Effector CD8-positive, alpha-beta T cell (primary cell): Measurements from ENCODE around the gene CCDC149.

Source experiments
- DNase-seq: peaks from one replicate; lab custom pipeline; 2025; lab: John Stamatoyannopoulos, UW
- total RNA-seq, 4 experiments: gene quantifications; one replicate each; lab custom pipeline; 2026; lab: John Stamatoyannopoulos, UW

The CCDC149 gene
- total RNA-seq: 0 to 0.09 (median 0) reads per million in 4 experiments

DNA sequence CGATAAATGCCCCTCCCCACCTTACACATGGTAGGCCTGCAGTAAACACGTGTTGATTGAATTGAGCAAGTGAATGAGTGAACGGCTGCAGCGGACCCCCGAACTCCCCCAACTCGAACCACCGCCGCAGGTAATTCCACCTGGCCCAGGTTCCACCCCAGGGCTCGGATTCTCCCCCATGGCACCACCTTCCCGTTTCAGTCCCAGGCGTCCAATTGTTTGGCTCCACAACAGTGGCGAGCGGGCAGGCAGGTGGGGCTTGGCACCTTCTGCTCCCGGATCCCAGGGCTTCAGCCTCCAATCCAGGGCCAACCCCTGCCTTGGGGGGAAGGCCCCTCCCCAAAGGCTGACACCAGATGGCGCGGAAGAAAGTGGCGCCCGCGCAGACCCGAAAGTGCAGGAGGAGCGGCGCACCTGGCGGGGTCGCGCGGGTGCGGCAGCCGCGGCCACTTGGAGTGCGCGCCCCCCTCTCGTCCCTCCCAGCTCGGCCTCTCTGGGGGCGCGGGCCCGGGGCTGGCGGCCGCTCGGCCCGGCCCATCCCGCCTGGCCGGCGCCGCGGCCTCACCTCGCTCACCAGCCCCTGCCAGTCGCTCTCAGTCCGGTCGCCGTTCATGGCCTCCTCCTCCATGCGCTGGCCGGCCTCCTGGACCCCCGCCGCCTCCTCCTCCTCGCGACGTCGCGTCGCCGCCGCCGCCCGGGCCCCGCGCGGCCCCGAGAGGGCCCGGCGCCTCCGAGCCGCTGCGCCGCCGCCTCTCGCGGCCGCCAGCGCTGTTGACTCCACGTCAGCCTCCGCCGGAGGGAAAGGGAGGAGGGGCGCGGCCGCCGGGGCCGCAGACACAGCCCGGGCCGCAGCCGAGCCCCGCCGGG lies at the start of gene CCDC149:
Gene CCDC149 (minus strand): TSS at position 791 of the 867 bp plus-strand sequence. CDS start 178 bp downstream, at position 613.
- no peak for DNase-seq

DNA sequence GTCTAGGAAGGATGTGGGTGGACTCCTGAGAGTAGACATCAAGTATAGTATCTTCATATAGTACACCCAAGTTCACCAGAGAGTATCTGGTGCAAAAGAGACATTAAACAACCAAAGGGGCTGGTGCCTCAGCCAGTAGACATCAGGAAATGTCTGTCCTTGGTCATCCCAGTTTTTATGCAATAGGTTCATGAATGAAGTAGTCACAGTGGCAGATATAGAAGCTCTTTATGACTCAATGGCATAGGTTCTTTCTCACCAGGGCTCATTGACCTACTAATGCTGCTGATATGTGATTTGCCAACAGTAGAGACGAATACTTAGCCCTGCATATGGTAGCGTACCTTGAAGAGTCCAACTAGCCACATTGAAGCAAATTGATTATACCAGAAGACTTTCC lies 45.0 kb upstream of the CCDC149 start:
- no peak for DNase-seq

DNA sequence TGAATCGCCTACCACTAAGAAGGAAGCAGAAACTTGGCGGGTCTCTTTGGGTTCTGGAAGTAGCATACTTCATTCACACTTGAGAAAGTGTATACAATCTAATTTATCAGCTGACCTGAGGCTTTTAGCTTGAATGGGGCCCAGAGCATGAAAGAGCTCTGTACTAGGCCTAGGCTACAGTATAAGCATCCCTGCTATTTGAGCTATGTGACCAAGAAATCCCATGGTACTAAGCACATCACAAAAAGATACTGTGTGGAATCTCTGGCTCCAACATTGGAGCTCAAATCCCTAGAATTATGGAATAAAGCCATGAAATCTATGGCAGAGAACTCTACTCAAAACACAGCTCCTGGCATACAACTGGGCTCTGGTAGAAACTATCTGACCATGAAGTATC lies 43.9 kb upstream of the CCDC149 start:
- no peak for DNase-seq

DNA sequence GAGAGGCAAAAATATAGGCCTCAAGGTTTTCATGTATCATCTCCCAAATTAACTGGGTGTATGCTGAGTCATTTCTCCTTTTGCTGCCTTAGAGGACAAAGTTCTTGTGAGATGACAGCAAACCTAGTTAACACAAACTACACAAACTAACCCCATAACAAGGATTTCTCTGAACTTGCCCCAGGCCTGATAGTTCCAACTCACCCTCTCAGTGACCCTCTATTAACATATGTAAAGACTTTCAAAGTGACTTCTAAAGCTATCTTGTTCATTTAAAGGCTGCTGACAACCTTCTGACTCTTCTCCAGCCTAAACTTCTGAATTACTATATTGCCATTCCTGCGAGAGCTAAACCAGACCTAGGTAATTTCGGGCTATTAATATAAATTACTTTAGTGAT lies 43.2 kb upstream of the CCDC149 start:
- no peak for DNase-seq

DNA sequence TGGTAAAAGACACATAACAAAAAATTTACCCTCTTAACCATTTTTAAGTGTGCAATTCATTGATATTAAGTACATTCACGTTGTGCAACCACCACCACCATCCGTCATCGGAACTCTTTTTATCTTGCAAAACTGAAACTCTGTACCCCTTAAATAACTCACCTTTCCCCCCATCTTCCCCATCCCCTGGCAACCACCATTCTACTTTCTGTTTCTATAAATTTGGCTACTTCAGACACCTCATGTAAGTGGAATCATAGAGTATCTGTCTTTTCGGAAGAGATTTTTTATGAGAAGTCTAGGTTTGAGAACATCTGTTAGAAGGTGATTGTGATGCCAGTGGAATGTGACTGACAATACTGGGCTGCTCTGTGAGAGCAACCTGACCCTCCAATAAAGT lies 39.8 kb upstream of the CCDC149 start:
- no peak for DNase-seq

DNA sequence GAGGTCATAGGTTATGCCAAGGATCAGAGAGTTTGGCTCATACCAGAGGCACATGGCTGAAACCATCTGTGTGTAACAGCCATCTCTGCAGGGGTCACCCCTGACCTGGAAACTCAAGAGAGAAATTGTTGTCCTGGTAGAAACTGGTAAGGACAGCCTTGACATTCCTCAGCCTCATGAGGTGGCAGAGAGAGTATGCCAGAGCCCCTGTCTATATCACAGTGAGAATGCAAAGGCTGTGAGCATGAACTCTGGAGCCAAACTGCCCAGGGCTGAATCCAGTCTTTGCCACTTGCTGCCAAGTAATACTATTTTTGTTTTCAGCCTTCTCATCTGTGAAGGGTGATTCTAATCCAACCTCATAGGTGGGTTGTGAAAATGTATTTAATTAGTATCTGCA lies 37.1 kb upstream of the CCDC149 start:
- DNase-seq: no peak

DNA sequence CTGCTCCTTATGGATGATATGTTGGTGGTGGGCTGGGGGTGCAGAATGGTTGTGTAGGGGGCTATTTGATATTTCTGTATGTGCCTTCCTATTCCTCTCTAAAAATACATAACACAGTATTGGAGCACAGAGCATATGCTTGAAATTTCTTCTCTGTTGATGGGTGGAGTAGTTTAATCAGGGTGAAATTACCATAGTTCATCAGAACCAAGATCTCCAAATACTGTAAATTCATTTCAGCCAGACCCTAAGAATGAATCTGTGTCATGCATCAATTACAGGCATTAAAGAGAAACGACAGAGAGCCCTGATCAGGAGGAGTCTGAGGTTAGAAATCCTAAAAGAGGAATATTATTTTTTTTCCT lies 25.1 kb upstream of the CCDC149 start:
- DNase-seq: no peak

DNA sequence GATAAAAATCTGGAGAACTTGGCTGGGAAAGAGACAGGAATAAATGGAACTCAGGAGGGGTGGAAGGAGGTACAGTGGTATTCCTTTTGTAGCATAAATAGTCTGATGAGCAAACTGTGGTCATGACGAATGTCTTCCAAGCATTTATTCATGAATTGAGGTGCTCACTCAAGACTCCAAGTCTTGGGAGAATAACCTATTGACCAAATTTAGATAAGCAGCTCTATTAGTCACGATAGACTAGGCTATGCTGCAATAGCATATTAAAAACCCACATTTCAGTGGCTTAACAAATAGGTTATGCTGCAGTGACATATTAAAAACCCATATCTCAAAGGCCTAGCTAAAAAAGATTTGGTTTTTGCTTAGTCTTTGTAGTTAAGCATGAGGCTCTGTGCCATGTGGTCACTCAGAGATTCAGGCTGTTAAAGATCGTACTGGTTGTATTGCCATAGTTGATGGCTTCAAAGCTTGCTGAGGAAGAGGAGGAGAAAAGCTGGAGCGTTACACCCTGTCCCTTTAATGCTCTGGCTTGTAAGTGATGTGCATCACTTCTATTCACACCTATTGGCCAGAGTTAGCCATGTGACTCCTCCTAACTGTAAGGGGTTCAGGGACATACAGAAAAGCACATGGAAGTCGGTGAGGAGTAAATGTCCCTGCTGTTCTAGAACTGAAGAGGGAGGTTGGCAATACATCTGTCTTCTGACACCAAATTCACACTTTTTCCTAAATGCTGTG lies 24.5 kb upstream of the CCDC149 start:
- DNase-seq: no peak

DNA sequence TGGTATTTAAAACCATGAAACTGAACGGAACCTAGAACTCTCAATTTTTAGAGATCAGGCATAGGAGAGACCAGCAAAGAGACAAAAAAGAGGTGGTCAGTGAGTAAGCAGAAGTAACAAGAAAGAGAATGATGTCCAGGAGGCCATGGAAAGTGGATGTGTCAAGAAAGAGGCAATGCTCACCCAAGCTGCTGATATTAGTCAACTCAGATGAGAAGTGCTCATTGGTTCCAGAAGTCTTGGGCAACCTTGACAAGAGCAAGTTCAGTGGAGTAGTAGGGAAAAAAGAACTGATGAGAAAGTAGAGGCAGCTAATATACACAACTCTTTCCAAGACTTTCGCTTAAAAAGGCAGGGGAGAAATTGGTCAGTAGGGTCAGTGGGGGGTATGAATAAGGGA lies 23.0 kb upstream of the CCDC149 start:
- no peak for DNase-seq

DNA sequence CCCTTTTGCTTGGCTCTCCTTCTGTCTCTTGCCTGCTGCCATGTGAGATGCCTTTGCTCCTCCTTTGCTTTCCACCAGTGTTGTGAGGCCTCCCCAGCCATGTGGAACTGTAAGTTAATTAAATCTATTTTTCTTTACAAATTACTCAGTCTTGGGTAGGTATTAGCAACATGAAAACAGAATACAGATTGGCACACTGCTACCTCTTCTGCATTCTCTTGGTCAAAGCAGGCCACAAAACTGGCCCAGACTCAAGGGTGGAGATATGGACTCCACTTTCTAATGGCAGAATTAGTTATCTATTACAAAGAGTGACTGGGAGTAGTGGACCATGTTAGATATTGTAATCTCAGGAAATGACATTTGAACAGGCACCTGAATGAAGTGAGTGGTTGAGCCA lies 21.5 kb upstream of the CCDC149 start:
- no peak for DNase-seq

DNA sequence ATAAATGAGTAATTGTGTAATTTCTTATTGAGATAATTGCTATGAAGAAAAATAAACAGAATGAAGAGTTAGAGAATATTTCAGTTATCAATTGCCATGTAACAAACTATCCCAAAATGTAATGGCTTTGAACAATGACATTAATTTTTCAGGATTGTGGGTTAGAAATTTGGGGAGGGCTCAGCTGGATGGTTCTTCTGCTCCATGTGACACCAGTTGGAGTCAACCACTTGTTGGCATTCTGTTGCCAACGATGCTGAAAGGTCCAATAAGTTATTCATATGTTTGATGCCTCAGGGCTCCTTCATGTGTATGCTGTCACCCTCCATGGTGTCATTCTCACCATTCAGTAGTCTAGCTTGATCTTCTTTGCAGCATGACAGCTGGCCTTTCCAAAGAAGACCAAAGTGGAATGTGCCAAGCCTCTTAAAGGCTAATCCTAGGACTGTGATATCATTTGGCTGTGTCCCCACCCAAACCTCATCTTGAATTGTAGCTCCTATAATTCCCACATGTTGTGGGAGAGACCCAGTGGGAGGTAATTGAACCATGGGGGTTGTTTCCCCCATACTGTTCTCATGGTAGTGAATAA lies 20.9 kb upstream of the CCDC149 start:
- no peak for DNase-seq

DNA sequence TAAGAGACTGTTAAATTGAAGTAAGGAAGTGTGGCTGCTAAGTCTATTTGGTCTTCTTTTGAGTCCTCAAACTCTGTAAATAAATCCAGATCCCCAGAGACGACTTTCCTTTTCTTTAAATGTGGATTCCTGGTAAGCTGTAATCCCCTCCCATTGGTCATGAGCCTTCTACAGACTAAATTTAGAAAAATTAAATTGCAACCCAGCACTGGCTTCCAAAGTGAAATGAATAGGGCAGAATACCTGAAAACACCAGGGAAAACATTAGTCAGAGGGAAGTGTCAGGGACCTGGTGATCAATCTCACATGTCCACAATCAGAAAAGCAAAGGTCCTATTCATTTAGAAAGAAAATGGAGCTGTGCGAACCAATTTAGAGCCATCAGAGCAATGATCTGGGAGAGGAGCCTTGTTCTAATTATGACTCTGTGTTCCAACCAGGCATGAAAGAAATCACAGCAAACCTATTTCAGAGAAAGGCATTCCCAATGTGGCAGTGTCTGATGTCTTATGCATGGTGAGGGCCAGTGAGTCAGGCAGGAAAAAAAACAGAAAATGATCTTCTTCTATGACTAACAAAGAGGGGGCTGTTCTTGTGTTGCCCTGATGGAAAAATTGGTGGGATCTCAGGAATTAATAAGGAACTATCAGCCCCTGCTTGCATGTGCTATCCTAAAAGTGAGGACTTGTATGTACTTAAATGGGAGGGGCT lies 19.8 kb upstream of the CCDC149 start:
- DNase-seq: no peak

DNA sequence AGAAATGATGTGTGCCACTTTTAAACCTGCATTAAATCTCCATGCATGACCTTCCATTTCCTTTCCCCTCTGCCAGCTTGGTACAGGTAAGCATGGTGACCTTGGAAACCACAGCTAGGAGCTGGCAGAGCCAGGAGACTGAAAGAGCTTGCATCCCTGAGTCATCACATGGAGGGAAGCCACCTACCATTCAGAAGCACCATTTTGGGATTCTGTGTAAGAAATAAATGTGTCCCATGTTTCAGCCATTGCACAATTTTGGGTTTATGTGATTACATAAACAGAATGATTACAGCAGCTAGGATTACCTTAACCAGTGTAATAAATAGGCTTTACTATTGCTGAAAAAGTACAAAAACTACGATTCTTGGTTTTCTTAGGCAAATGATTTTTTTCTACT lies 17.3 kb upstream of the CCDC149 start:
- DNase-seq: no peak

DNA sequence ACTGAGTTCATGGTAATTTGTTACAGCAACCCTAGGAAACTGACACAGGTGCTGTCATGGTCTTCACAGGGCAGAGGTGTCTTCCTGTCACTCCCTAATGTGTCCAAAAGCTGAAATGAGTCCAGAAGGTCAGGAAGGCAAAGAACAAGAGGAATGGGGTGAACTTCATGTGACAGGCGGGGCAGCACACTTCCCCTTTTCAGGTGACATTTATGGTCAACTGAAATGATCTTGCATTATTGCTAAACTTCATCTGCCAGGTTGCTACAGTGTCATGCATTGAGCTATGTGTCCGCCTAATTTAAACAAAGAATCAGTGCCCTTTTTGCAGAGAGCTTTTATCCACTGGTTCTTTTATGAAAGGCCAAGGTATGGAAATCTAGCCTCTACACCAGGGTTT lies 15.9 kb upstream of the CCDC149 start:
- DNase-seq: no peak

DNA sequence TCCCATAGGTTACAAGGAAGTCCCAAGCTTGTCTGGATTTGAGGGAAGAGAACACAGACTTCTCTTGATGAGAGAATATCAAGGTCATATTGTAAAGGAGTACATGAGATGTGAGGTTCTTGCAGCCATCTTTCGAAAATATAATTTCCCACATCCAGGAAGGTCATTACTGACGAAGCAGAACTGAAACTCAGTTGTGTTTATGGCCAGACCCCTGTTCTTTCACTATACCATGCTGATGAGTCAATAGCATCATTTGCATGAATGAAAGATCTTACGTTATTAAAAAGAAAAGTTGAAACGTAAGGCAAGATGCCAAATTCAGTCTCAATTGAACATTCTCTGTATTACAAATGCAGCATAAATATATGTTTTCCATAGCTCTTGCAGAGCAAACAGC lies 14.2 kb upstream of the CCDC149 start:
- no peak for DNase-seq

DNA sequence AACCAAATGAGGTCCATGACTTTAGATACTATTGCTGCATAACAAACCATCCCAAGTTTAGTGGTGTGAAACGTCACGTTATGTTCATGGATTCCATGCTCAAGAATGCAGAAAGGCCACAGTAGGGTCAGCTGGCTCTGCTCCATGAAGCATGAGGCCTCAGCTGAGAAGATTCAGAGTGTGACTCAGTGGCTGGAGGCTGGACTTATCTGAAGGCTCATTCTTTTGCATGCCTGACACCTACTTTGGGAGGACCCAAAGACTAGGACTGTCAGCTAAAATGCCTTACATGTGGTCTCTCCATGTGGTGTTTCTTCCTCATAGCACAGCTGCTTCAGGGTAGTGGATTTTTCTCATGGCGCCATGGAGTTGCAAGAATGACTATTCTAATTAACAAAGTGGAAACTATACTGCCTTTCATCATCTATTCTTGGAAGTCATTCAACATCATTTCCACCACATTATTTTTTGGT lies 11.5 kb upstream of the CCDC149 start:
- DNase-seq: no peak

DNA sequence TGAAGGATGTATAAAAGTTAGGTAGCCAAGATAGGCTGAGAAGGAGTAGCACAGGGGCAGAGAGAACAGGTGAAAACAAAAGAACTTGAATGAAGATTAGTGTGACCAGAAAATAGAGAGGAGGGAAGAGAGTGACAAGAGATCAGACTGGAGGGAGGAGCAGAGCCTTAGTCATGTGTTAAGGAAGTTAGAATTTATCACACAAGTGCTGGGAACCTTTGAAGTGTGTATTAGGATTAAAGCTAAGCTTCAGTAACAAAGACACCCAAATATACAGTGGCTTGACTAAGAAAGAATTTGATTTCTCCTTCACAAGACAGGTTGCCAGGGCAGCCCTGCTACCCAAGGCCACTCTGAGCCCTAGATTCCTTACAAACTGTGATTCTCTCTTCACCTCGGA lies 10.7 kb upstream of the CCDC149 start:
- DNase-seq: no peak

DNA sequence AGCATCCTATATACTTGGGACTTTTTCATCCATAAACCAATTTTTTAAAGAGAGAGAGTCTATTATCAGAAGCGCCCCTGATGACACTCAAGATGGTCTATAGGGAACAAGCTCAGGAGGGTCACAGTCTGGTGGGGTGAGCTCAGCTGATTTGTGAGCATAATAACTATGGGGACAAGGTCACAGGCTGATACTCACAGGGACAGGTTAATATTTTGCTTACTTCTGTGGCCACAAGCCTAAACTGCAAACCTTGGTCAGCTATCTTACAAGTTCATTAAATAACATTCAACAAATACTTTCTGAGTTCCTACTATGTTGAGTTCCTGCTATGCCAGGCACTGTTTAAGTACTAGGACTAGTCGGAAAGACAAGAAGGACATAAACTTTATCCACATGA lies 10.2 kb upstream of the CCDC149 start:
- no peak for DNase-seq

DNA sequence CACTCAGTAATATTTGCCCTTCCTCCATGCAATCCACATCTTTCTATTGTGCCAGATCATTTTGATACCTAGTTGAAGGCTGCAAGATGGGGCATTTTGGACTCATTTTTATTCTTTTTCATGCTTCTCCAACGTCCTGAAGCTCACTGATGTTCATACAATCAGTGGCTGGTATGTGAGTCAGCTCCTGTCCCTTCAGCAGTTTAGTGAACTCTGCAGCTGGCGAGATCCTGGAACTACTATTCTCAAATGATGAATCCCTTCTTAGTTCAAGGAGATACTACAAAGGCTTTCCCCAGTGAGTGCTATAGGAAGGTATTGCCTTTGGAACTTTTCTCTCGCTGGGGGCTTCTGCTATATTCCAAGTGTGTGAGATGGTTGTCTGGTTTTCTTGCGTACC lies 9.6 kb upstream of the CCDC149 start:
- DNase-seq: no peak

DNA sequence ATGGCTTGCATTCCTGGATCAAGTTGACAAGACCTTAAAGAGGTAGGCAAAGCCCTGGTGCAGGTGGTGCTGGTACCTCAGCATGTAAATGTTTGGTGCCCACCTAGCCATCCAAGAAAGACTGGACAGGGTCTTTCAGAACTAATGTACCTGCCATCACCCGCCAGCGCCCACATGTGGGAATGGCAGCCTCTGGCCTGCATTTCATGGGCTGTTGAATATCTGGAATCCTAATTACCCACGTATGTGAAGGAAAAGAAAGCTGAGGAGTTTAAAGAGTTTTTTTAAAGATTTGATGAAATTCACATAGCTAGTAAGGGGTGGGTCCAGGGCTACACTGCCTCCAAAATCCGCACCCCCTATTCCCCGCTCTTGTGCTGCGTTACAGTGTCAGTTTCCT lies 8.6 kb upstream of the CCDC149 start:
- DNase-seq: no peak

DNA sequence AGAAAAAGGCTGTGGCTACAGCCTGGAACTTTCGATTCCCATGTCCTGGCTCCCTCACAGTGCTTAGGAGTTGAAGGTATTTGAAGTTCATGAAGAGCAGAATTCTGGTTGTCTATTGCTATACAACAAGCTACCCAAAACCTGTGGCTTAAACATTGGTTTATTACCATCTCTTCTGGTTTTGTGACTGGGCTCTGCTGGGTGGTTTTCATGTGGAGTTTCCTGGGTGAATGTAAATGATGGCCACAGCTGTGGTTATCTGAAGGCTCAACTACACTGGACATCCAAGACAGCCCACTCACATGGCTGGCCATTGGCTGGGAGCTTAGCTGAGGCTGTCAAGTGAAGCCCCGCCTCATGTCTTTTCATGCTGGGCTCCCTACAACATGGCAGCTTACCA lies 7.2 kb upstream of the CCDC149 start:
- DNase-seq: no peak
